Prostate gland (tissue), 1 donor: ENCODE data around the gene CAPZB.
A peak's percentile ranks its signal among the peaks of the same experiment; 100 is the strongest.

Experiments used
- POLR2A ChIP-seq: fragments of 450-650 bp; IDR thresholded peaks from one replicate; pipeline ENCODE4 v1.6.1; 2016; ENCODE audit warnings: antibody characterized with exemption, mild to moderate bottlenecking
- POLR2AphosphoS5 ChIP-seq: sonication (generic); formaldehyde crosslinking; IDR thresholded peaks from one replicate; pipeline ENCODE4 v1.6.1; 2017; ENCODE audit warnings: antibody characterized with exemption

DNA sequence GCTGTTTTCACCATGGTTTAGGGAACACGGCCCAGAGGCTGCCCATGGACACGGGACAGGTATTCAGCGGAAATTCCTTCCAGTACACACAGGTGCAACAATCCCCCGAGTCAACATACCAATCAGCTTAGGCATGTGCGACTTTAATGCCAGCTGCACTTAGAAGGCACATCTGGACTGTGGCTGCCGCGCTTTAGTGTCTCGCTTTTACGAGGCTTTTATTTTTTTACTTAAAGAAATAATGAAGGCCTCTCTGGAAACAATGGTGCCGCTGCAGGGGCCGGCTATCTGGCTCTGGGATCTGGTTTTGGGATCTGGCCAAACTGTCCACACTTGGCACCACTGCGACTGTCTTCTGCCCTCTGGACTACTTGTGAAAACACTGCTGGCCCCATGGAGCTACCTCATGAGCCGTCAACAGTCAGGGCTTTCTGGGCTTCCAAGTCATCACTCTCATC lies 117.7 kb downstream of the CAPZB start:
- TF ChIP-seq POLR2AphosphoS5 (peak; percentile 43), POLR2A (no peak)
